MCF 10A (cell line): ENCODE results near the gene DOHH. TPM values are rescaled to one million over a fixed set of nuclear protein-coding genes. Genes with fewer than 3 reads are reported as not detected.
A peak's percentile ranks its signal among the peaks of the same experiment; 100 is the strongest.

Source experiments
- BruUV-seq: library from RNA; stranded (reverse); fragments of 400-500 nt; replicated peaks from 2 replicates; lab custom pipeline; 2021; lab: Mats Ljungman, UMichigan
- CTCF ChIA-PET: fragments of 300-600 bp; sonication (Branson Sonifier 250); formaldehyde crosslinking; extraction: SDS; loops from one replicate; lab custom pipeline; 2021; ENCODE audit warnings: antibody characterized with exemption, inconsistent platforms; lab: Yijun Ruan, JAX
- POLR2A ChIA-PET: fragments of 300-600, 350-650 bp; sonication (Branson Sonifier 250); formaldehyde crosslinking; extraction: SDS; loops from one replicate; lab custom pipeline; 2020; ENCODE audit warnings: antibody characterized with exemption, inconsistent platforms; lab: Yijun Ruan, JAX
- DNase-seq: peaks from one replicate; pipeline ENCODE4 v3.0.0-alpha.2; 2018; ENCODE audit not compliant: unreplicated experiment
- H3K27ac Mint-ChIP-seq: one replicate; pipeline ENCODE4 v1.8.0; 2022; ENCODE audit warnings: mild to moderate bottlenecking, low read depth, mixed read lengths; ENCODE audit not compliant: unreplicated experiment
- H3K27me3 Mint-ChIP-seq: one replicate; pipeline ENCODE4 v1.8.0; 2022; ENCODE audit warnings: mixed read lengths; ENCODE audit not compliant: insufficient read depth, unreplicated experiment
- H3K36me3 Mint-ChIP-seq: one replicate; pipeline ENCODE4 v1.8.0; 2022; ENCODE audit warnings: mild to moderate bottlenecking, moderate library complexity, mixed read lengths; ENCODE audit not compliant: insufficient read depth, unreplicated experiment
- H3K4me1 Mint-ChIP-seq: one replicate; pipeline ENCODE4 v1.8.0; 2022; ENCODE audit warnings: mixed read lengths; ENCODE audit not compliant: insufficient read depth, unreplicated experiment
- H3K4me3 Mint-ChIP-seq: one replicate; pipeline ENCODE4 v1.8.0; 2022; ENCODE audit warnings: mild to moderate bottlenecking, moderate library complexity, mixed read lengths; ENCODE audit not compliant: unreplicated experiment
- H3K9me3 Mint-ChIP-seq: one replicate; pipeline ENCODE4 v1.8.0; 2022; ENCODE audit warnings: mixed read lengths; ENCODE audit not compliant: unreplicated experiment
- intact Hi-C: fragments of 100-400 bp; cut with micrococcal nuclease; formaldehyde crosslinking; loops from 2 replicates; pipeline ENCODE4 v1.14.1; 2022
- total RNA-seq: library from RNA; stranded (reverse); gene quantifications from 2 replicates; pipeline ENCODE4 v1.2.3, GENCODE V29; 2022
- TF ChIP-seq, protein P1 (sequence below): fragments of 200-600 bp; IDR thresholded peaks from one replicate; pipeline ENCODE4 v1.8.0; 2022; ENCODE audit warnings: antibody characterized with exemption, mild to moderate bottlenecking; ENCODE audit not compliant: unreplicated experiment

DOHH gene
- total RNA-seq, 1 experiment from 2014 or later: 16.3 TPM

DNA sequence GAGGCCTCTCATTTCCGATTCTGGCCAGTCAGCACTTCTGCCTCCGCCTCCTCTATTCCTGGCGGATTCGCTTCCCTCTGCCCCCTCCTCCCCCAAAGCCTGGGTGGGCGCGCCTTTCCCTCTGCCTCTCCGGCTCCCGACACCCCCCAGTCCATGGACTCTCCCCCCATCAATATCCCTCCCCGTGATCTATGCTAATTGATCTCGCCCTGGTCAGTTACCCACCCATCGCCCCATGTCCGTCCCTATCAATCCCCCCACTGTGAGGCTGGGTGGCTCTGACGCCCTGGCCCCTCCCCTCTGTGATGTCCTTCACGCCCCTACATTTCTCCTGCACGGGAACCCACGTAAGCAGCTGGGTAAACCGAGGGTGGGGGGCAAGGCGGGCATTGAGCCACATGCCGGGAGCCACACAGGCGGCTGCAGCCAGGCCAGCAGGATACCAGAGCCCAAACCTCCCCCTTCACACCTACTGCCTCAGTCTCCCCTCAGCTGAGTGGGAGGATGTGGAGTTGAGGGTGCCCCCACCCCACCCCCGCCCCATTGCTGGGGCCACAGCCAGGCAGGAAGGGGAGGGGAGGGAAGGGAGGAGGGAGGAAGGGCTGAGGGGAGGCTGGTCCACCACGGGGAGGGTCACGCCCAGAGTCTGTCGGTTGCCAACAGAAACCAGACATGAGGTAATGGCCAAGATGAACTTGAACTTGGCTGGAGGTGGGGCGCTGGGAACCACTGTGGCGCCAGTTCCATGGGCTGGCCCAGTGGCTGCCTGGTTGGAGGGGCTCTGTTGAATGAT is 41.2 kb downstream of the DOHH start:
- intact Hi-C loops: no loop called here
- CTCF ChIA-PET: interaction anchor here (1.0 kb wide), 1 partner anchor 13 kb away, joined by 4 read pairs; no protein-coding TSS in a partner anchor
- H3K4me3 Mint-ChIP-seq: no peak overlapping the region
- H3K27ac Mint-ChIP-seq: no peak overlapping the region
- no peaks in the 10 kb centered on the region for H3K9me3 Mint-ChIP-seq
- POLR2A ChIA-PET: no interaction called here
- TF ChIP-seq, protein P1, sequence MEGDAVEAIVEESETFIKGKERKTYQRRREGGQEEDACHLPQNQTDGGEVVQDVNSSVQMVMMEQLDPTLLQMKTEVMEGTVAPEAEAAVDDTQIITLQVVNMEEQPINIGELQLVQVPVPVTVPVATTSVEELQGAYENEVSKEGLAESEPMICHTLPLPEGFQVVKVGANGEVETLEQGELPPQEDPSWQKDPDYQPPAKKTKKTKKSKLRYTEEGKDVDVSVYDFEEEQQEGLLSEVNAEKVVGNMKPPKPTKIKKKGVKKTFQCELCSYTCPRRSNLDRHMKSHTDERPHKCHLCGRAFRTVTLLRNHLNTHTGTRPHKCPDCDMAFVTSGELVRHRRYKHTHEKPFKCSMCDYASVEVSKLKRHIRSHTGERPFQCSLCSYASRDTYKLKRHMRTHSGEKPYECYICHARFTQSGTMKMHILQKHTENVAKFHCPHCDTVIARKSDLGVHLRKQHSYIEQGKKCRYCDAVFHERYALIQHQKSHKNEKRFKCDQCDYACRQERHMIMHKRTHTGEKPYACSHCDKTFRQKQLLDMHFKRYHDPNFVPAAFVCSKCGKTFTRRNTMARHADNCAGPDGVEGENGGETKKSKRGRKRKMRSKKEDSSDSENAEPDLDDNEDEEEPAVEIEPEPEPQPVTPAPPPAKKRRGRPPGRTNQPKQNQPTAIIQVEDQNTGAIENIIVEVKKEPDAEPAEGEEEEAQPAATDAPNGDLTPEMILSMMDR: no peak
- no TSS peak for BruUV-seq
- peak; percentile 41 for DNase-seq
- no peaks in the 10 kb centered on the region for H3K4me1 Mint-ChIP-seq
- peaks cover 79% of the 10 kb centered on the region for H3K36me3 Mint-ChIP-seq
- no peaks in the 10 kb centered on the region for H3K27me3 Mint-ChIP-seq

DNA sequence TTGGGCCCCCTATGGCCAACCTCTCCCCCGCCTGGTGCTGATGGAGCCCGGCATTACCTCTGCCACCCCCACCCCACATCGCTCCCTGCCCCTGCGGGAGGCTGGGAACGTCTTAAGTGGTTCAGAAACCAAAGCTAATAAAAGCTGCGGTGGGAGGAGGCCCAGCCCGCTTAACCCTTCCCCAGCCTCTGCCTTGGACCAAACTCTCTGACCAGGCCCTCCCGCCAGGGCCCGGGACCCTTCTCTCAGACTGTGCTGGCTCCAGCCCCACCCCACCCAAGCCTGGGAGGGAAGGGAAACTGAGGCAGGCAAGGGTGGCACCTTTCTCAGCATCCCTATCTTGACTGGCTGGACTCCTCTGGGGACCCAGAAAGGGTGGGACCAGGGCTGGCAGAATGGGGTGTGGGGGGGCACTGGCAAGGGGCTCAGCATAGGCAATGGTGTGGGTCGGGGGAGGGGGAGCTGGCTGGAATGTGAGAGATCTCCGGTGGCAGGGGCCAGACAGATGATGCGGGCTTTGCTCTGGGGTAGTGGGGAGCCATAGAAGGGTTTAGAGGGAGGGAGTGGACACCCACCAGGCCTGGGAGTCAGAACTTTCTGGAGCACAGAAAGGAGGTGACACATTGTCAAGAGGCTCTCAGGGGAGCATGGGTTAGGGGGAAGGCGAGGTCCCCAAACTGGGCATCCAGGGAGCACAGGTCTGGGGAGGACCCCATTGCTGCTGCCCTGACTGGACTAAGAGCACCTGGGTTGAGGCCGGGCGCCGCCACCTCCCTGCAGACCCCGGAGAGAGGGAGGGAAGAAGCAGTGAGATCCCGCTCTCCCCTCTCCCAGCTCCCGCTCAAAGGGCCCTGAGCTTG is 42.0 kb downstream of the DOHH start:
- Mint-ChIP-seq H3K36me3 (peaks cover 79% of the 10 kb centered on the region), H3K27ac (no peak overlapping the region)

DNA sequence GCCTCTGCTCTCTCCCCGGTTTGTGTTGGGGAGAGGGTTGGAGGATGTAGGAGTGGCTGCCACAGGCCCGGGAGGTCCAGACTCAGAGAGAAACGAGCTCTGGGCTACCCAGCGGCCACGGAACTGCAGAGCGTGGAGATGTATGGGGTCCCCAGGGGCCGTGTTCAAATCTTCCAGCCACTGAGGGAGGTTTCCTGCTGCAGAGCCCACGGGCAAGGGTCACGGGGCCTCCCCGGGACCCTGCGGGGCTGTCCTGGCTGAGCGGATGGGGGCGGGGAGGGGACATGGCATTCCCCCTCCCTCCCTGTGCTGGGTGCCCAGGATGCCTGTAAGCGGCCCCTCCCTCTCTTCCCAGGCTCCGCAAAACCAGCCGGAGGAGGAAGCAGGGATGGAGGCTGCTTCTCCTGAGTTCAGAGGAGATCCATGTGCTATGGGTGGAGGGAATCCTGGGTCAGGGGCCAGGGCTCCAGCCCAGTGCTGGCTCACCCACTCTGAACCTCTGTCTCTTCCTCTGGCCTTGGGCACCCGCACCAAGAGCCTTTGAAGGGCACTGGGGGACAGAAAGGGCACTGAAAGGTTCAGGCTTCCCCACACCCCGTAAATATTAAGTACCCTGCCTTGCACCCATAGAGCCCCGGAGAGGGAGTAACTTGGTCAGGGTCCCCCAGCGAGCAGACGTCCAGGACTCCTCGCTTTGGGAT is 42.8 kb downstream of the DOHH start:
- Mint-ChIP-seq H3K4me1 (no peaks in the 10 kb centered on the region), H3K36me3 (peaks cover 82% of the 10 kb centered on the region), H3K27ac (no peak overlapping the region), H3K4me3 (no peak overlapping the region), H3K9me3 (no peaks in the 10 kb centered on the region), H3K27me3 (no peaks in the 10 kb centered on the region)
- intact Hi-C loops: no loop called here
- TF ChIP-seq, protein P1: no peak
- ChIA-PET CTCF (no interaction called here), POLR2A (interaction anchor here (1.0 to 1.3 kb wide), 2 partner anchors 12 kb away, joined by 3 to 5 read pairs; no protein-coding TSS in a partner anchor)
- no TSS peak for BruUV-seq
- DNase-seq: no peak

More for the DNA sequence above, 42.0 kb downstream of the DOHH start:
- CTCF ChIA-PET: interaction anchor here (1.0 kb wide), 1 partner anchor 14 kb away, joined by 4 read pairs; no protein-coding TSS in a partner anchor
- DNase-seq: no peak
- H3K4me3 Mint-ChIP-seq: no peak overlapping the region
- POLR2A ChIA-PET: interaction anchor here (1.0 kb wide), 1 partner anchor 11 kb away, joined by 3 read pairs; no protein-coding TSS in a partner anchor
- TF ChIP-seq, protein P1: no peak
- BruUV-seq: no TSS peak
- H3K4me1 Mint-ChIP-seq: no peaks in the 10 kb centered on the region
- H3K9me3 Mint-ChIP-seq: no peaks in the 10 kb centered on the region
- H3K27me3 Mint-ChIP-seq: no peaks in the 10 kb centered on the region
- intact Hi-C loops: no loop called here
